ENCODE measurements around the gene PARS2. TPM values are rescaled to one million over a fixed set of nuclear protein-coding genes. Genes with fewer than 3 reads are reported as not detected.

PARS2 gene
- total RNA-seq, 6 experiments from 2014 or later = 3.2 to 5.4 (median 4.0) TPM

DNA sequence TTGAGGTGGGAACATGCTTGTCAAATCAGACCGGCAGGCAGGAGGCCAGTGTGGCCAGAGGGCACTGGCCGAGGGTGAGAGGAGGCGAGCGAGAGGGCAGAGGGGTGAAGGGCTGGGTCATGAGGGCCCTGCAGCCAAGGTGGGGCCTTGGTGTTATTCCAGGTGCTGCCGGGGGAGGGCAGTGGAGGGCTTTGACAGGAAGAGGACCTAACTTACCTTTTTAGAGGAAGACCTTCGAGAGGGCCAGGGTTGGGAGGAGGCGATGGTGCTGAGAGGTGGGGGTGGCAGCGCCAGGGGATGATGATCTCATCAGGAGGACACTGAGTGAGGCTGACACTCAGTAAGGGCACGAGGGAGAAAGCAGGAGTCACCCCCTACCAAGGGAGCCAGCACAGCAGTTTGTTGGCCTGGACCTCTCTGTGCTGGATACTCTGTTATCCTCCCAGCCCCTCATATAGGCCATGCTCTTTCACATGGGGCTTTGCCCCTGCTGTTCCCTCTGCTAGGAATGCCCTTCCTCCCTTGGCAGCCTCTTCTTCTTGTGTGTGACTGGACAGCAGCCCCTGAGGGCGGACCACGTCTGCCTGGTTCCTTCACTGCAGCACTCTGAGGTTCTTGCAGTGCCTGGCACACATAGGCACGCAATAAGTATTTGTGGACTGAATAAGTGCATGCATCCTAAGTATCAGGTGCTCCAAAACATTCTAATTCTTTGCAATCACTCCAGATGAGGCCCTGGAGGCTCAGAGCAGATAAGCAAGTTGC lies 44.3 kb upstream of the PARS2 start:
- no peak overlapping the region for H3K27ac ChIP-seq
- peak in 2 of 4 donors; percentile 10 to 41 for ATAC-seq

DNA sequence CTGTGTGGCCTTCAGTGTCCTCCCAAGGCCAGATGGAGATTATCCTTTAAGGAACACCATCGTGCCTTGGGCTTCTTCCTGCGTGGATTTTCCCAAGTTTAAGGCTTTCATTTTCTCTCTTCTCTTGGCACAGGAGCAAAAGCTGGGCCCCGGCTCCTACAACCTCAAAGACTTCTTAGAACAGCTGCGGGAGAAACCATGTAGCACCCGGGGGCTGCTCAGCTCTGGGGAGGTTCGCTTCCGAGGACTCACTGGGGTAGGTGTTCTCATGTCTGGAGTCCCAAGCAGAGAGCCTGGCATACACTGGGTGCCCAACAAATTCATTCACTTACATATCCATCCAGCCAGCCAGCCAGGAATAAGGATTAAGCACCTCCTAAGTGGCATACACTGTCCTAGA lies 43.4 kb upstream of the PARS2 start:
- ATAC-seq (no peak), DNase-seq (no peak)
- TF ChIP-seq, protein P1, sequence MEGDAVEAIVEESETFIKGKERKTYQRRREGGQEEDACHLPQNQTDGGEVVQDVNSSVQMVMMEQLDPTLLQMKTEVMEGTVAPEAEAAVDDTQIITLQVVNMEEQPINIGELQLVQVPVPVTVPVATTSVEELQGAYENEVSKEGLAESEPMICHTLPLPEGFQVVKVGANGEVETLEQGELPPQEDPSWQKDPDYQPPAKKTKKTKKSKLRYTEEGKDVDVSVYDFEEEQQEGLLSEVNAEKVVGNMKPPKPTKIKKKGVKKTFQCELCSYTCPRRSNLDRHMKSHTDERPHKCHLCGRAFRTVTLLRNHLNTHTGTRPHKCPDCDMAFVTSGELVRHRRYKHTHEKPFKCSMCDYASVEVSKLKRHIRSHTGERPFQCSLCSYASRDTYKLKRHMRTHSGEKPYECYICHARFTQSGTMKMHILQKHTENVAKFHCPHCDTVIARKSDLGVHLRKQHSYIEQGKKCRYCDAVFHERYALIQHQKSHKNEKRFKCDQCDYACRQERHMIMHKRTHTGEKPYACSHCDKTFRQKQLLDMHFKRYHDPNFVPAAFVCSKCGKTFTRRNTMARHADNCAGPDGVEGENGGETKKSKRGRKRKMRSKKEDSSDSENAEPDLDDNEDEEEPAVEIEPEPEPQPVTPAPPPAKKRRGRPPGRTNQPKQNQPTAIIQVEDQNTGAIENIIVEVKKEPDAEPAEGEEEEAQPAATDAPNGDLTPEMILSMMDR (IDR thresholded peaks at IDR 0.05) = no peak
- H3K9me3 ChIP-seq = no peaks in the 10 kb centered on the region
- H3K36me3 ChIP-seq = no peaks in the 10 kb centered on the region
- intact Hi-C loops (cut with DNase I) = loop anchor here in 1 of 2 donors (10.0 kb wide), 1 partner anchor 313 kb away; no protein-coding TSS in a partner anchor
- 70% methylated on average over 4 of the region's 7 CpGs for WGBS (ENCODE audit: insufficient coverage, low coverage, low lambda C conversion rate, missing lambda C conversion rate)
- no peak overlapping the region for H3K27ac ChIP-seq
- H3K27me3 ChIP-seq = no peaks in the 10 kb centered on the region
- no peak overlapping the region for H3K4me3 ChIP-seq
- peaks cover 0 to 46% (median 16%) of the 10 kb centered on the region in 4 donors for H3K4me1 ChIP-seq

More for the DNA sequence above, 44.3 kb upstream of the PARS2 start:
- DNase-seq = peak; percentile 50 to 76 (median 72)
- no peak for TF ChIP-seq POLR2A (IDR thresholded peaks at IDR 0.05)
- TF ChIP-seq, protein P1 (IDR thresholded peaks at IDR 0.05) = peak in 2 of 4 donors; percentile 14 to 27
- Histone ChIP-seq H3K4me3 (no peak overlapping the region), H3K27me3 (no peaks in the 10 kb centered on the region), H3K4me1 (peaks cover 0 to 41% (median 14%) of the 10 kb centered on the region in 4 donors), H3K9me3 (no peaks in the 10 kb centered on the region), H3K36me3 (no peaks in the 10 kb centered on the region)
- intact Hi-C loops (cut with DNase I) = loop anchor here in 1 of 2 donors (10.0 kb wide), 1 partner anchor 314 kb away; no protein-coding TSS in a partner anchor
- WGBS (ENCODE audit: insufficient coverage, low coverage, low lambda C conversion rate, missing lambda C conversion rate) = 59% methylated on average over 6 of the region's 12 CpGs

DNA sequence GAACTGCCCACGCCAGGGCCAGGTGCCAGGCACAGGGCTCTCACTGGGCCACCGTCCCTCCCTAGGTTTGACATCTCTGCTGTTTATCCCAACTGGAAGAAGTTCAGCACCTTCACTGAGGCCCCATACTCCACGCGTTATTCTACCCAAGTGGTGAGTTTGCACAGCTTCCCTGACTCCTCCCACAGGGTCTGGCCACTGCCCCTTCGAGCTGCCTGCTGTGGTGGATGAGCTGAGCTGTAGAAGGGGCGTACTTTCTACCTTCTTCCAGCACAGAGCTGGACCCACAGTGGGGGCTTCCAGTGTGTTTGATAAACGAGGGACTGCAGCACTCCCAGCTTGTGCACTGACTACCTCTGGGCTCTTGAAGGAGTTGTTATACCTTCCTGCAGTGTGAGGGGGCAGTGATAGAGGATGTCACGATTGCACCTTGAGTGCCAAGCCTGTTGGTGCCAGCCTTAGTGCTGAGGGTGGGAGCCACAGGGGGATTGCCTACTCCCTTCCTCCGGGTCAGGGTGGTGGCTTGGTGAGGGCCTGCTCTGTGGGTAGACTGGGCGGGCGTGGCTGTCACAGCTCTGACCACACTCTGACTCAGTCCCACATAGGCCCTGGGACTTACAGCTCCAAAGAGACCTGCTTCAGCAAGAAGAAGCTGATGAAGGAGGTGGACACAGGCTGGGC lies 42.7 kb upstream of the PARS2 start:
- 84% methylated on average over 4 of the region's 11 CpGs for WGBS (ENCODE audit: insufficient coverage, low coverage, low lambda C conversion rate, missing lambda C conversion rate)
- Histone ChIP-seq H3K4me3 (no peak overlapping the region), H3K27ac (no peak overlapping the region), H3K36me3 (no peaks in the 10 kb centered on the region), H3K9me3 (no peaks in the 10 kb centered on the region), H3K4me1 (peaks cover 0 to 46% (median 17%) of the 10 kb centered on the region in 4 donors), H3K27me3 (no peaks in the 10 kb centered on the region)
- no peak for DNase-seq
- no peak for TF ChIP-seq POLR2A (IDR thresholded peaks at IDR 0.05)
- TF ChIP-seq, protein P1 (IDR thresholded peaks at IDR 0.05) = no peak
- no peak for ATAC-seq
- intact Hi-C loops (cut with DNase I) = loop anchor here in 1 of 2 donors (10.0 kb wide), 1 partner anchor 312 kb away; no protein-coding TSS in a partner anchor

DNA sequence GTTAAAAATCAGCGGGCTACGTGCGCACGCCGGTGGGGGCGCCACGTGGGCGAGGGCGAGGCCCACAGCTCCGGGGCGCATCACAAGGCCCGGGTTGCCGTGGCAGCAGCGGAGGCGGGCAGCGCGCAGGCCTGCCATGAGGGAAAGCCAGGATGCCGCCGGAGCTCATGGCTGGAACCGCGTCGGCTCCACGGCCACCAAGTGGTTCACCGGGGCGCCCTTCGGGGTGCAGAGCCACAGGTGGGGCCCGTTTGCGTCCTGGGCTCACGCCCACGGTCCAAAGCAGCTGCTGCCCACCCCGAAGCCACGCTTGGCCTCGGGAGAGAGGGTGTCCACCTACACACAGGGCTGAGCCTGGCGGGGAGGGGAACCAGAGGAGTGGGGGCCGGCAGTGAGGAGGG lies 41.7 kb upstream of the PARS2 start:
- Histone ChIP-seq H3K9me3 (no peaks in the 10 kb centered on the region), H3K36me3 (no peaks in the 10 kb centered on the region), H3K4me3 (no peak overlapping the region), H3K4me1 (peaks cover 0 to 54% (median 21%) of the 10 kb centered on the region in 4 donors), H3K27me3 (no peaks in the 10 kb centered on the region), H3K27ac (no peak overlapping the region)
- DNase-seq (peak in 1 of 3 donors; percentile 34), ATAC-seq (no peak)
- intact Hi-C loops (cut with DNase I) = loop anchor here in 1 of 2 donors (10.0 kb wide), 1 partner anchor 311 kb away; no protein-coding TSS in a partner anchor
- TF ChIP-seq, protein P1 (IDR thresholded peaks at IDR 0.05) = no peak
- TF ChIP-seq POLR2A (IDR thresholded peaks at IDR 0.05) = no peak
- WGBS (ENCODE audit: insufficient coverage, low coverage, low lambda C conversion rate, missing lambda C conversion rate) = 79% methylated on average over 7 of the region's 35 CpGs

All from right lobe of liver (tissue), 6 donors.